Erythroblast (primary cell): ENCODE results near the gene CLEC10A.

Source experiments
- DNase-seq, 2 experiments: peaks; one replicate each; lab custom pipeline; 2025; lab: John Stamatoyannopoulos, UW
- GATA1 ChIP-seq: IDR thresholded peaks from 2 replicates; pipeline ENCODE4 v1.6.1; 2011; ENCODE audit warnings: low read depth, mild to moderate bottlenecking, control low read depth, low read length, moderate library complexity
- POLR2A ChIP-seq: IDR thresholded peaks from 2 replicates; pipeline ENCODE4 v1.6.1; 2011; ENCODE audit warnings: mild to moderate bottlenecking, low read length

CLEC10A gene

GRCh38 chr17:7026471-7027115 lies 53.5 kb downstream of the CLEC10A start:
- TF ChIP-seq GATA1 (no peak), POLR2A (no peak)
- DNase-seq, result no peak

- TF ChIP-seq GATA1 (no peak), POLR2A (no peak)
- DNase-seq, result no peak
Measured at GRCh38 chr17:7025245-7025644, 54.8 kb downstream of the CLEC10A start.
